Loucy (cell line): ENCODE measurements around the gene SOHLH1.

Experiments used
- CTCF ChIP-seq: fragments of 200-600 bp; sonication (generic); conservative IDR thresholded peaks from 2 replicates; pipeline ENCODE4 v1.5.1; 2014; ENCODE audit warnings: mild to moderate bottlenecking, antibody characterized with exemption, low read length
- EZH2phosphoT487 ChIP-seq: fragments of 200-600 bp; IDR thresholded peaks from 2 replicates; pipeline ENCODE4 v1.6.1; 2018; ENCODE audit warnings: antibody characterized with exemption, mild to moderate bottlenecking, moderate library complexity, borderline replicate concordance

GRCh38 chr9:135674977-135675376 is 24.3 kb downstream of the SOHLH1 start:
- TF ChIP-seq CTCF = no peak
- no peak for TF ChIP-seq EZH2phosphoT487
